ENCODE results near the gene KCNJ5. TPM values are rescaled to one million over a fixed set of nuclear protein-coding genes. Genes with fewer than 3 reads are reported as not detected.

The KCNJ5 gene
- total and polyA plus RNA-seq, 2 experiments from 2014 or later: under 0.01 TPM; not detected in 1

- H3K4me3 ChIP-seq: no peak overlapping the region
- H3K27me3 ChIP-seq (replicated peaks; ENCODE audit: insufficient read depth): peaks cover 41% of the 10 kb centered on the region
- H3F3A ChIP-seq (ENCODE audit: insufficient read depth): no peaks in the 10 kb centered on the region
- H3K4me2 ChIP-seq (ENCODE audit: unreplicated experiment): no peak overlapping the region
- no peaks in the 10 kb centered on the region for H3K36me3 ChIP-seq (ENCODE audit: low read depth)
- TF ChIP-seq EZH2 (IDR thresholded peaks at IDR 0.05; ENCODE audit: insufficient read depth, poor library complexity, severe bottlenecking): no peak
- no peak for TF ChIP-seq EZH2phosphoT487 (IDR thresholded peaks at IDR 0.05; ENCODE audit: insufficient read depth, low read depth)
- DNase-seq: no peak
- 80 to 81% methylated on average over 12 of the region's 12 CpGs for WGBS, 2 experiments (ENCODE audit: low coverage in 1 of 2, low lambda C conversion rate in 2 of 2, missing lambda C conversion rate in 2 of 2)
- H3K79me2 ChIP-seq (ENCODE audit: insufficient read depth): no peaks in the 10 kb centered on the region
- H3K27ac ChIP-seq: no peak overlapping the region
- H2AFZ ChIP-seq: no peak overlapping the region
- no peak overlapping the region for H3K9ac ChIP-seq
- no peaks in the 10 kb centered on the region for H3K4me1 ChIP-seq (ENCODE audit: insufficient read depth)
- H4K20me1 ChIP-seq (ENCODE audit: insufficient read depth): no peaks in the 10 kb centered on the region
- in situ Hi-C loops (cut with MboI): no loop called here
- no peaks in the 10 kb centered on the region for H3K9me2 ChIP-seq (ENCODE audit: insufficient read depth)
- no peaks in the 10 kb centered on the region for H3K9me3 ChIP-seq (ENCODE audit: low read depth)
Observed at GRCh38 chr11:128927683-128928336, 36.7 kb downstream of the KCNJ5 start.

GRCh38 chr11:128928400-128928799 is 37.2 kb downstream of the KCNJ5 start:
- Histone ChIP-seq H3K27me3 (replicated peaks; ENCODE audit: insufficient read depth) (peaks cover 41% of the 10 kb centered on the region), H3K4me2 (ENCODE audit: unreplicated experiment) (no peak overlapping the region), H3K9ac (no peak overlapping the region), H3K36me3 (ENCODE audit: low read depth) (no peaks in the 10 kb centered on the region), H2AFZ (no peak overlapping the region), H3K9me2 (ENCODE audit: insufficient read depth) (no peaks in the 10 kb centered on the region), H4K20me1 (ENCODE audit: insufficient read depth) (no peaks in the 10 kb centered on the region), H3K9me3 (ENCODE audit: low read depth) (no peaks in the 10 kb centered on the region), H3K4me3 (no peak overlapping the region), H3K79me2 (ENCODE audit: insufficient read depth) (no peaks in the 10 kb centered on the region), H3F3A (ENCODE audit: insufficient read depth) (no peaks in the 10 kb centered on the region), H3K4me1 (ENCODE audit: insufficient read depth) (no peaks in the 10 kb centered on the region), H3K27ac (no peak overlapping the region)
- peak; percentile 28 for DNase-seq
- WGBS, 2 experiments (ENCODE audit: low coverage in 1 of 2, low lambda C conversion rate in 2 of 2, missing lambda C conversion rate in 2 of 2): 39 to 47% methylated on average over 5 of the region's 5 CpGs
- in situ Hi-C loops (cut with MboI): no loop called here
- TF ChIP-seq EZH2 (IDR thresholded peaks at IDR 0.05; ENCODE audit: insufficient read depth, poor library complexity, severe bottlenecking) (no peak), EZH2phosphoT487 (IDR thresholded peaks at IDR 0.05; ENCODE audit: insufficient read depth, low read depth) (no peak)

GRCh38 chr11:128929468-128929867 is 38.3 kb downstream of the KCNJ5 start:
- Histone ChIP-seq H3K4me2 (ENCODE audit: unreplicated experiment) (no peak overlapping the region), H3K4me1 (ENCODE audit: insufficient read depth) (no peaks in the 10 kb centered on the region), H2AFZ (no peak overlapping the region), H3F3A (ENCODE audit: insufficient read depth) (no peaks in the 10 kb centered on the region), H4K20me1 (ENCODE audit: insufficient read depth) (no peaks in the 10 kb centered on the region), H3K9me3 (ENCODE audit: low read depth) (no peaks in the 10 kb centered on the region), H3K27me3 (replicated peaks; ENCODE audit: insufficient read depth) (peaks cover 34% of the 10 kb centered on the region), H3K9ac (no peak overlapping the region), H3K4me3 (no peak overlapping the region), H3K36me3 (ENCODE audit: low read depth) (no peaks in the 10 kb centered on the region), H3K79me2 (ENCODE audit: insufficient read depth) (no peaks in the 10 kb centered on the region), H3K9me2 (ENCODE audit: insufficient read depth) (no peaks in the 10 kb centered on the region), H3K27ac (no peak overlapping the region)
- 55 to 80% methylated on average over 4 to 5 of the region's 5 CpGs for WGBS, 2 experiments (ENCODE audit: low coverage in 1 of 2, low lambda C conversion rate in 2 of 2, missing lambda C conversion rate in 2 of 2)
- in situ Hi-C loops (cut with MboI): no loop called here
- no peak for DNase-seq
- no peak for TF ChIP-seq EZH2 (IDR thresholded peaks at IDR 0.05; ENCODE audit: insufficient read depth, poor library complexity, severe bottlenecking)
- TF ChIP-seq EZH2phosphoT487 (IDR thresholded peaks at IDR 0.05; ENCODE audit: insufficient read depth, low read depth): no peak

GRCh38 chr11:128929991-128930390 is 38.8 kb downstream of the KCNJ5 start:
- no peaks in the 10 kb centered on the region for H3K9me2 ChIP-seq (ENCODE audit: insufficient read depth)
- no peaks in the 10 kb centered on the region for H3K9me3 ChIP-seq (ENCODE audit: low read depth)
- no peak overlapping the region for H3K9ac ChIP-seq
- no peaks in the 10 kb centered on the region for H4K20me1 ChIP-seq (ENCODE audit: insufficient read depth)
- H3K4me1 ChIP-seq (ENCODE audit: insufficient read depth): no peaks in the 10 kb centered on the region
- no peak overlapping the region for H3K27ac ChIP-seq
- H3K4me2 ChIP-seq (ENCODE audit: unreplicated experiment): no peak overlapping the region
- WGBS, 2 experiments (ENCODE audit: low coverage in 1 of 2, low lambda C conversion rate in 2 of 2, missing lambda C conversion rate in 2 of 2): 51 to 64% methylated on average over 12 of the region's 12 CpGs
- peak; percentile 38 for DNase-seq
- H3K79me2 ChIP-seq (ENCODE audit: insufficient read depth): no peaks in the 10 kb centered on the region
- no peaks in the 10 kb centered on the region for H3F3A ChIP-seq (ENCODE audit: insufficient read depth)
- peaks cover 28% of the 10 kb centered on the region for H3K27me3 ChIP-seq (replicated peaks; ENCODE audit: insufficient read depth)
- no peaks in the 10 kb centered on the region for H3K36me3 ChIP-seq (ENCODE audit: low read depth)
- H3K4me3 ChIP-seq: no peak overlapping the region
- H2AFZ ChIP-seq: no peak overlapping the region
- in situ Hi-C loops (cut with MboI): no loop called here
- TF ChIP-seq EZH2phosphoT487 (IDR thresholded peaks at IDR 0.05; ENCODE audit: insufficient read depth, low read depth) (no peak), EZH2 (IDR thresholded peaks at IDR 0.05; ENCODE audit: insufficient read depth, poor library complexity, severe bottlenecking) (no peak)
